HG03571 (cell line): ENCODE measurements around the gene INF2.

ENCODE experiments used
- ATAC-seq: cut with Tn5 transposase; IDR thresholded peaks from one replicate; pipeline ENCODE4 v1.9.1; 2021; ENCODE audit not compliant: unreplicated experiment

The INF2 gene

GRCh38 chr14:104732931-104733681 lies 43.7 kb downstream of the INF2 start:
- no peak for ATAC-seq

GRCh38 chr14:104734051-104734587 lies 44.7 kb downstream of the INF2 start:
- ATAC-seq, result no peak

- ATAC-seq, result no peak
Measured at GRCh38 chr14:104734601-104734990, 45.2 kb downstream of the INF2 start.

GRCh38 chr14:104734991-104735779 lies 45.8 kb downstream of the INF2 start:
- ATAC-seq, result no peak

- no peak for ATAC-seq
Measured at GRCh38 chr14:104735830-104736642, 46.6 kb downstream of the INF2 start.

GRCh38 chr14:104738375-104739019 lies 49.1 kb downstream of the INF2 start:
- no peak for ATAC-seq

- ATAC-seq, result no peak
Measured at GRCh38 chr14:104739026-104739425, 49.6 kb downstream of the INF2 start.

- ATAC-seq, result no peak
Measured at GRCh38 chr14:104739546-104740516, 50.4 kb downstream of the INF2 start.

- ATAC-seq, result no peak
Measured at GRCh38 chr14:104741108-104741802, 51.8 kb downstream of the INF2 start.

- ATAC-seq, result no peak
Measured at GRCh38 chr14:104741803-104742251, 52.4 kb downstream of the INF2 start.

- no peak for ATAC-seq
Measured at GRCh38 chr14:104742586-104743455, 53.4 kb downstream of the INF2 start.

- no peak for ATAC-seq
Measured at GRCh38 chr14:104743461-104744380, 54.3 kb downstream of the INF2 start.

GRCh38 chr14:104744484-104744883 lies 55.1 kb downstream of the INF2 start:
- ATAC-seq, result no peak

- ATAC-seq, result no peak
Measured at GRCh38 chr14:104745431-104745830, 56.0 kb downstream of the INF2 start.

GRCh38 chr14:104746071-104746545 lies 56.7 kb downstream of the INF2 start:
- ATAC-seq, result no peak

- no peak for ATAC-seq
Measured at GRCh38 chr14:104746934-104747481, 57.6 kb downstream of the INF2 start.
